BE2C (cell line): ENCODE data around the gene SEPTIN12.
A peak's percentile ranks its signal among the peaks of the same experiment; 100 is the strongest.

Source experiments
- DNase-seq: peaks from one replicate; pipeline ENCODE4 v3.0.0-alpha.2; 2020
- H3K27me3 ChIP-seq: fragments of 250-450 bp; sonication (Bioruptor Pico); 2 replicates; pipeline ENCODE4 v1.5.1; 2020; ENCODE audit warnings: mild to moderate bottlenecking
- H3K36me3 ChIP-seq: fragments of 250-450 bp; sonication (Bioruptor Pico); 2 replicates; pipeline ENCODE4 v1.5.1; 2020; ENCODE audit warnings: mild to moderate bottlenecking
- H3K4me1 ChIP-seq: fragments of 250-450 bp; sonication (Bioruptor Pico); 2 replicates; pipeline ENCODE4 v1.5.1; 2020
- H3K4me3 ChIP-seq: 2 replicates; pipeline ENCODE4 v1.5.1; 2011; ENCODE audit warnings: low read depth, low read length
- H3K9me3 ChIP-seq: fragments of 250-450 bp; sonication (Bioruptor Pico); 2 replicates; pipeline ENCODE4 v1.5.1; 2020
- TF ChIP-seq, protein P1 (sequence below): IDR thresholded peaks from 2 replicates; pipeline ENCODE4 v1.5.1; 2012; ENCODE audit warnings: mild to moderate bottlenecking, low read depth, low read length

SEPTIN12 gene

DNA sequence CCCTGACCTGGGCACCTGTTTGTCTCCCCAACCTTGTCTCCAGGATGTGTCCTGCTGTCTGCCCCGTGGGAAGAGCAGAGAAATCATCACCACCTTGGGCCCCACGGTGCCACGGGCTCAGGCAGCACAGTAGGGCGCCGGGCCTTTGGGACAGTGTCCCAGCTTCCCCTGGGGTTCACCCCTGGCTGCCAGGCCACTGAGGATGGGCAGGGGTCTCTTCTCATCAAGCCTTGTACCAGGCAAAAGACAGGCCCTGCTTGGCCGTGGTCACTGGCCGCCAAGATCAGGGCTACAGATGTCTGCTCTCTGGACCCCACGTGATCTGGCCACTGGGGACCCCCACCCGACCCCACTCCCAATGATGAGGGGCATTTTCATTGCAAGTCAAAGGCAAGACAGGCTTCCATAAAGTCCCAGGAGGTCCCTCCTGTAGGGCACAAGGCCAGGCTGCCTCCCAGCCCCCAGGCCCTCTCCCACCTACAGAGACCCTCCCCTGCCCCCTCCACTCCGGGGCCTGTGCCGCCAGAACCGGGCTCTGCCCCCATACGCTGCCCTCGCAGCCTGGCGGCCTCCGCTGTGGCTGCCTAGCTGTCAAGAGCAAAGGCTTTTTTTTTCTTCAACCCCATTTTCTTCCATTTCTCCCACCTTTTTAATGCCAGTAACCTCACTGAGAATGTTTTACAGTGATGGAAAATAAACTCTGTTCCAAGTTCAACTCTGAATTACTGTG, 39.3 kb downstream of the SEPTIN12 start:
- Histone ChIP-seq H3K36me3 (peaks cover 25% of the 10 kb centered on the region), H3K9me3 (no peaks in the 10 kb centered on the region), H3K4me3 (no peak overlapping the region), H3K27me3 (no peaks in the 10 kb centered on the region), H3K4me1 (no peaks in the 10 kb centered on the region; the same call in 1 of the 2 replicates)
- TF ChIP-seq, protein P1, sequence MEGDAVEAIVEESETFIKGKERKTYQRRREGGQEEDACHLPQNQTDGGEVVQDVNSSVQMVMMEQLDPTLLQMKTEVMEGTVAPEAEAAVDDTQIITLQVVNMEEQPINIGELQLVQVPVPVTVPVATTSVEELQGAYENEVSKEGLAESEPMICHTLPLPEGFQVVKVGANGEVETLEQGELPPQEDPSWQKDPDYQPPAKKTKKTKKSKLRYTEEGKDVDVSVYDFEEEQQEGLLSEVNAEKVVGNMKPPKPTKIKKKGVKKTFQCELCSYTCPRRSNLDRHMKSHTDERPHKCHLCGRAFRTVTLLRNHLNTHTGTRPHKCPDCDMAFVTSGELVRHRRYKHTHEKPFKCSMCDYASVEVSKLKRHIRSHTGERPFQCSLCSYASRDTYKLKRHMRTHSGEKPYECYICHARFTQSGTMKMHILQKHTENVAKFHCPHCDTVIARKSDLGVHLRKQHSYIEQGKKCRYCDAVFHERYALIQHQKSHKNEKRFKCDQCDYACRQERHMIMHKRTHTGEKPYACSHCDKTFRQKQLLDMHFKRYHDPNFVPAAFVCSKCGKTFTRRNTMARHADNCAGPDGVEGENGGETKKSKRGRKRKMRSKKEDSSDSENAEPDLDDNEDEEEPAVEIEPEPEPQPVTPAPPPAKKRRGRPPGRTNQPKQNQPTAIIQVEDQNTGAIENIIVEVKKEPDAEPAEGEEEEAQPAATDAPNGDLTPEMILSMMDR: no peak
- DNase-seq: no peak

DNA sequence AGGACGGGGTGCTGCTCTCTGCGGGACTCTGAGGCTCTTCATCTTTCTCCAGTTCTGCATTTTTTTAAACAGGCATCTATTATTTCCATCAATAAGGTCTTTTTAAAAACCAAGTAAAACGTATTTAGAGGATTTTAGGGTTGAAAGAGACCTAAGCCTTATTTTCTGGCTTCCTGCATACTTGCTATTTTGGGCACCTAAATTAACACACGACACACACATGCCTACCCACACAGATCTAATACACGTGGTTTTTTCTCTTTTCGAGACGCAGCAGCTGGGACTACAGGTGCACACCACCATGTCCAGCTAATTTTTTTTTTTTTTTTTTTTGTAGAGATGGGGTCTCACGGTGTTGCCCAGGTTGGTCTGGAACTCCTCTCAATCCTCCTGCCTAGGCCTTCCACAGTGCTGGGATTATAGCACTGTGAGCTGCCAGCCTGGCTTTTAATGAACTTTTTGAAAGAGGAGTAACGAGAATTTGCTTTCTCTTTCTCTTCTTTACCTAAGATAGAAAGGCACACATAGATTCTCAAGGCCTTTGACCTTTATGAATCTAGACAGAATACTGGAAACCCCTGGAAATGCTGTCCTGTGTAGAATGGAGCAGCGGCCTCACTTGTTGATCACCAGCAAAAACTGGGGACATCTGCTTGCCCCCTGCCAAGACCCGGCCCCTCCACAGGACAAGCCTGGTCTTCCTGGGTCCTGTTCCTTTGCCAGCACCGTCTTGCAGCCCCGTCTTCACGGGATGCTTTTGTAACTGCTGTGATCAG, 40.1 kb downstream of the SEPTIN12 start:
- DNase-seq: no peak
- Histone ChIP-seq H3K4me3 (no peak overlapping the region), H3K9me3 (no peaks in the 10 kb centered on the region), H3K36me3 (peaks cover 18% of the 10 kb centered on the region), H3K4me1 (no peaks in the 10 kb centered on the region; the same call in 1 of the 2 replicates), H3K27me3 (no peaks in the 10 kb centered on the region)
- TF ChIP-seq, protein P1: no peak

DNA sequence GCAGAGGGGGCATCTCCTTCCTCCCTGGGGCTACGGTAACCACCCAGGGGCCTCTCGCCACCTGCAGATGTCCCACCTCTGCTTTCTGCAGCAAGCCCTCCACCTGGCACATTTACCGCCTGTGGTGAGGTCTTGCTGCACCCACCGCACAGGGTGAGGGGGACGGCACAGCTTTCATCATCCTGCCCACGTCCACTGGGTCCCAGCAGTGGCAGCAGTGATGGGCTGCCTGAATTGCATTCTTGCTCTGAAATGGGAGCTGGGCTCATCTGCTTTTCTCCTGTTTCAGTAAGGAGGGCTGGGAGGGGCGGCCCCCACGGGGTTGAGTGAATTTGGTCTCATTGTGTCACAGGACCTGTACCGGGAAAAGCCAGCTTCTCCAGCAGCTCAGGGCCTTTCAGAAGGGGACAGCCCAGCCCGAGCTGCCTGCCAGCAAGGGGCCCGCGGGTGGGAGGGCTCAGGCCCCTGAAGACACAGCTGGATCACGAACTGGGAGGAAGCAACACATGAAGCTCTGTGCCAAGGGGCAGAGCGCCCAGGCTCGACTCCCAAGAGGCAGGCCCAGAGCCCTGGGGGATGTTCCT, 41.1 kb downstream of the SEPTIN12 start:
- no peak overlapping the region for H3K4me3 ChIP-seq
- TF ChIP-seq, protein P1: no peak
- no peaks in the 10 kb centered on the region for H3K27me3 ChIP-seq
- H3K36me3 ChIP-seq: peaks cover 8% of the 10 kb centered on the region
- no peaks in the 10 kb centered on the region; the same call in 1 of the 2 replicates for H3K4me1 ChIP-seq
- H3K9me3 ChIP-seq: no peaks in the 10 kb centered on the region
- DNase-seq: peak; percentile 42

DNA sequence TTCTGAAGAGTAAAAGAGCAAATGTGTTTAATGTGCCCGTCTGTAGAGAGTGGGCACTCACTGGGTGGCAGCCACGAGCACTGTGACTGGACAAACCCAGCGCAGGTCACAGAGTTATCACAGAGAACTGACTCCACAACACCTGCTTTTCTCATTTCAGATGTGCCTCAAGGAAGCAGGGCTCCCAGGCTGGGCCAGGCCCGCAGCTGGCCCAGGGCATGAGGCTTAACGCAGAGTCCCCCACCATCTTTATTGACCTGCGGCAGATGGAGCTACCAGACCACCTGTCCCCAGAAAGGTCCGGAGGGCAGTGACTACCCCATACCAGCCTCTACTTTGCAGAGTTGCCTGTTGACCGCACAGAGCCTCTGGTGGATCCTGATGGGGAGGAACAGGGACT, 41.9 kb downstream of the SEPTIN12 start:
- no peaks in the 10 kb centered on the region; the same call in 1 of the 2 replicates for H3K4me1 ChIP-seq
- H3K9me3 ChIP-seq: no peaks in the 10 kb centered on the region
- no peak overlapping the region for H3K4me3 ChIP-seq
- H3K27me3 ChIP-seq: no peaks in the 10 kb centered on the region
- TF ChIP-seq, protein P1: no peak
- peaks cover 5% of the 10 kb centered on the region for H3K36me3 ChIP-seq
- DNase-seq: no peak

DNA sequence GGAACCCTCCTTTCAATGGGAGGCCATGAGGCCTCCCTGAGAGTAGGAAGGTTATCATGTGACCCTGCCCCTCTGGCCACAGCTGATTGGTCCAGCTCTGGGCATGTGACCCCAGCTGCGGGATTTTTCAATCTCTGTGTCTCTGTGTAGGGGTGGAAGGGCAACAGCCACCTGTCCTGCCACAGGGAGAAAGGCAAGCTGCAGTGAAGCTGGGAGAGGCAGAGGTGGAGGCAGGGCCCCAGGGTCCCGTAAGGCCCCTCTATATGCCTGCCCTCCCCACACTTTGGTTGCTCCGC, 42.9 kb downstream of the SEPTIN12 start:
- Histone ChIP-seq H3K36me3 (no peaks in the 10 kb centered on the region), H3K9me3 (no peaks in the 10 kb centered on the region), H3K4me1 (no peaks in the 10 kb centered on the region; the same call in 1 of the 2 replicates), H3K4me3 (no peak overlapping the region), H3K27me3 (no peaks in the 10 kb centered on the region)
- TF ChIP-seq, protein P1: no peak
- no peak for DNase-seq
